ENCODE data around the gene B4GALNT3. TPM values are rescaled to one million over a fixed set of nuclear protein-coding genes. Genes with fewer than 3 reads are reported as not detected.

Gene B4GALNT3
- total RNA-seq, 1 experiment from 2014 or later: 77.9 TPM

- TF ChIP-seq CTCF (IDR thresholded peaks at IDR 0.05; ENCODE audit: insufficient read depth in 1 of 2, low read depth in 1 of 2, low read length in 1 of 2, severe bottlenecking in 1 of 2, unreplicated experiment in 1 of 2): no peak
- no peaks in the 10 kb centered on the region for H3K27me3 ChIP-seq (replicated peaks; ENCODE audit: control insufficient read depth, insufficient read depth, low read length)
- no peaks in the 10 kb centered on the region for H3K36me3 ChIP-seq (ENCODE audit: control insufficient read depth, insufficient read depth, low read length)
- Mint-ChIP-seq H3K36me3 (ENCODE audit: insufficient read depth, unreplicated experiment) (peaks cover 51% of the 10 kb centered on the region), H3K4me1 (ENCODE audit: low read depth, unreplicated experiment) (no peaks in the 10 kb centered on the region), H3K4me3 (ENCODE audit: unreplicated experiment) (no peak overlapping the region), H3K9me3 (ENCODE audit: unreplicated experiment) (no peaks in the 10 kb centered on the region), H3K27ac (ENCODE audit: unreplicated experiment) (no peak overlapping the region), H3K27me3 (ENCODE audit: insufficient read depth, unreplicated experiment) (no peaks in the 10 kb centered on the region)
- no TSS peak for BruUV-seq (replicated peaks)
- no peaks in the 10 kb centered on the region for H3K4me1 ChIP-seq
- DNase-seq: no peak
- no peak overlapping the region for H3K4me3 ChIP-seq (ENCODE audit: low read depth, low read length)
- H3K9me3 ChIP-seq: no peaks in the 10 kb centered on the region
- ChIA-PET POLR2A (interaction anchor here (0.6 kb wide), 1 partner anchor 1259 kb away, joined by 5 read pairs; no protein-coding TSS in a partner anchor), CTCF (no interaction called here)
- intact Hi-C loops (cut with micrococcal nuclease; ENCODE audit: unreplicated experiment): no loop called here
These were observed 102.9 kb downstream of the B4GALNT3 start for GRCh38 chr12:562634-563033.

GRCh38 chr12:563250-563781, 103.6 kb downstream of the B4GALNT3 start:
- peaks cover 47% of the 10 kb centered on the region for H3K36me3 Mint-ChIP-seq (ENCODE audit: insufficient read depth, unreplicated experiment)
- Histone ChIP-seq H3K4me1 (0 out of 2 replicates have a peak, but pooled peaks cover under 1% of the 10 kb centered on the region), H3K27me3 (replicated peaks; ENCODE audit: control insufficient read depth, insufficient read depth, low read length) (no peaks in the 10 kb centered on the region), H3K4me3 (ENCODE audit: low read depth, low read length) (no peak overlapping the region), H3K9me3 (no peaks in the 10 kb centered on the region), H3K36me3 (ENCODE audit: control insufficient read depth, insufficient read depth, low read length) (no peaks in the 10 kb centered on the region)
- H3K4me1 Mint-ChIP-seq (ENCODE audit: low read depth, unreplicated experiment): peaks cover 3% of the 10 kb centered on the region
- ChIA-PET POLR2A (no interaction called here), CTCF (no interaction called here)
- intact Hi-C loops (cut with micrococcal nuclease; ENCODE audit: unreplicated experiment): no loop called here
- no peak overlapping the region for H3K4me3 Mint-ChIP-seq (ENCODE audit: unreplicated experiment)
- no peaks in the 10 kb centered on the region for H3K27me3 Mint-ChIP-seq (ENCODE audit: insufficient read depth, unreplicated experiment)
- no peaks in the 10 kb centered on the region for H3K9me3 Mint-ChIP-seq (ENCODE audit: unreplicated experiment)
- no peak overlapping the region for H3K27ac Mint-ChIP-seq (ENCODE audit: unreplicated experiment)
- no peak for DNase-seq
- BruUV-seq (replicated peaks): no TSS peak
- TF ChIP-seq CTCF (IDR thresholded peaks at IDR 0.05; ENCODE audit: insufficient read depth in 1 of 2, low read depth in 1 of 2, low read length in 1 of 2, severe bottlenecking in 1 of 2, unreplicated experiment in 1 of 2): no peak

- H3K4me1 ChIP-seq: peaks cover 5% of the 10 kb centered on the region
- H3K27me3 ChIP-seq (replicated peaks; ENCODE audit: control insufficient read depth, insufficient read depth, low read length): no peaks in the 10 kb centered on the region
- H3K36me3 ChIP-seq (ENCODE audit: control insufficient read depth, insufficient read depth, low read length): no peaks in the 10 kb centered on the region
- H3K4me3 ChIP-seq (ENCODE audit: low read depth, low read length): no peak overlapping the region
- intact Hi-C loops (cut with micrococcal nuclease; ENCODE audit: unreplicated experiment): no loop called here
- no peaks in the 10 kb centered on the region for H3K9me3 ChIP-seq
- peaks cover 43% of the 10 kb centered on the region for H3K36me3 Mint-ChIP-seq (ENCODE audit: insufficient read depth, unreplicated experiment)
- BruUV-seq (replicated peaks): no TSS peak
- H3K4me1 Mint-ChIP-seq (ENCODE audit: low read depth, unreplicated experiment): peaks cover 8% of the 10 kb centered on the region
- H3K9me3 Mint-ChIP-seq (ENCODE audit: unreplicated experiment): no peaks in the 10 kb centered on the region
- no peak for TF ChIP-seq CTCF (IDR thresholded peaks at IDR 0.05; ENCODE audit: insufficient read depth in 1 of 2, low read depth in 1 of 2, low read length in 1 of 2, severe bottlenecking in 1 of 2, unreplicated experiment in 1 of 2)
- no peaks in the 10 kb centered on the region for H3K27me3 Mint-ChIP-seq (ENCODE audit: insufficient read depth, unreplicated experiment)
- CTCF ChIA-PET: no interaction called here
- no peak for DNase-seq
- POLR2A ChIA-PET: no interaction called here
- no peak overlapping the region for H3K27ac Mint-ChIP-seq (ENCODE audit: unreplicated experiment)
- no peak overlapping the region for H3K4me3 Mint-ChIP-seq (ENCODE audit: unreplicated experiment)
These were observed 104.1 kb downstream of the B4GALNT3 start for GRCh38 chr12:563787-564298.
